ENCODE results near the gene INTS15. TPM values are rescaled to one million over a fixed set of nuclear protein-coding genes. Genes with fewer than 3 reads are reported as not detected.

Gene INTS15
- total and polyA plus RNA-seq, 2 donors (not counting 3 experiments of a cell fraction or from before 2014, with no cell fraction given), result 35.7 to 51.6 TPM

DNA sequence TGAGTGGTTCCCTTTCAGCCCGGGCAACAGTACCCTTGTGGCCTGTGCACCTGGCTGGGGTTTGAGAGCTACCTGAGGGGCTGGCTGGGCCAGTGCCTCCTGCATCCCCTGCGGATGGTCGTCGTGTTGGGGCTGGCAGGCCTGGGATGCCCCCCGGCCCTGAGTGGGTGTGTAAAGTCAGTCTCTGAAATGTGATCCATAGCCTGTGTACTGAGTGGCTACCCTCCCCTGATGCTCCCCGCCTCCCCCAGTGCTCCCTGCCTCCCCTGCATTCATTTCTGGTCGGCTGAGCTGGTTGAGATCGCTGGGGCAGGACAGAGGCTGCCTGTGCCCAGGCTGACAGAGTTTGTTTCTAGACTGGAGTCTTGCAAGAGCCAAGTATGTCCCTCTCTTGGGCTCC, 56.6 kb downstream of the INTS15 start:
- intact Hi-C loops (cut with micrococcal nuclease), result no loop called here
- Histone ChIP-seq H2AFZ (ENCODE audit: low read depth, low read length) (no peak overlapping the region), H3K27me3 (ENCODE audit: control insufficient read depth in 2 of 2, insufficient read depth in 2 of 2, low read length in 2 of 2) (no peaks in the 10 kb centered on the region), H3K36me3 (ENCODE audit: control insufficient read depth in 2 of 2, extremely low read depth in 1 of 2, insufficient read depth in 2 of 2, low read length in 2 of 2) (peaks cover 8 to 42% of the 10 kb centered on the region in 2 experiments), H3K27ac (ENCODE audit: insufficient read depth, low read depth, low read length) (no peak overlapping the region), H3K4me3 (replicated peaks in 1 of 3; ENCODE audit: insufficient read depth in 1 of 3, low read depth in 1 of 3, low read length in 3 of 3) (no peak overlapping the region), H3K4me2 (ENCODE audit: insufficient read depth, low read length) (no peak overlapping the region), H3K9ac (replicated peaks; ENCODE audit: extremely low read depth, insufficient read depth, low read length) (no peak overlapping the region), H3K9me1 (replicated peaks; ENCODE audit: control insufficient read depth, extremely low read depth, insufficient read depth, low read length) (no peaks in the 10 kb centered on the region), H4K20me1 (replicated peaks; ENCODE audit: control insufficient read depth, extremely low read depth, insufficient read depth, low read length) (no peaks in the 10 kb centered on the region), H3K9me3 (replicated peaks; ENCODE audit: control insufficient read depth, insufficient read depth, low read length) (no peaks in the 10 kb centered on the region), H3K79me2 (ENCODE audit: control insufficient read depth, insufficient read depth, low read length) (no peaks in the 10 kb centered on the region), H3K4me1 (ENCODE audit: control insufficient read depth, extremely low read depth, insufficient read depth, low read length) (no peaks in the 10 kb centered on the region)
- no peak for TF ChIP-seq FOS (IDR thresholded peaks at IDR 0.05; ENCODE audit: borderline replicate concordance, insufficient read depth, low read length)
- no peak for TF ChIP-seq GATA2 (IDR thresholded peaks at IDR 0.05; ENCODE audit: insufficient read depth, insufficient read length, low read depth, low read length)
- TF ChIP-seq, protein P1, sequence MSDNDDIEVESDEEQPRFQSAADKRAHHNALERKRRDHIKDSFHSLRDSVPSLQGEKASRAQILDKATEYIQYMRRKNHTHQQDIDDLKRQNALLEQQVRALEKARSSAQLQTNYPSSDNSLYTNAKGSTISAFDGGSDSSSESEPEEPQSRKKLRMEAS (IDR thresholded peaks at IDR 0.05; ENCODE audit: insufficient read depth, insufficient read length), result no peak
- TF ChIP-seq, protein P2, sequence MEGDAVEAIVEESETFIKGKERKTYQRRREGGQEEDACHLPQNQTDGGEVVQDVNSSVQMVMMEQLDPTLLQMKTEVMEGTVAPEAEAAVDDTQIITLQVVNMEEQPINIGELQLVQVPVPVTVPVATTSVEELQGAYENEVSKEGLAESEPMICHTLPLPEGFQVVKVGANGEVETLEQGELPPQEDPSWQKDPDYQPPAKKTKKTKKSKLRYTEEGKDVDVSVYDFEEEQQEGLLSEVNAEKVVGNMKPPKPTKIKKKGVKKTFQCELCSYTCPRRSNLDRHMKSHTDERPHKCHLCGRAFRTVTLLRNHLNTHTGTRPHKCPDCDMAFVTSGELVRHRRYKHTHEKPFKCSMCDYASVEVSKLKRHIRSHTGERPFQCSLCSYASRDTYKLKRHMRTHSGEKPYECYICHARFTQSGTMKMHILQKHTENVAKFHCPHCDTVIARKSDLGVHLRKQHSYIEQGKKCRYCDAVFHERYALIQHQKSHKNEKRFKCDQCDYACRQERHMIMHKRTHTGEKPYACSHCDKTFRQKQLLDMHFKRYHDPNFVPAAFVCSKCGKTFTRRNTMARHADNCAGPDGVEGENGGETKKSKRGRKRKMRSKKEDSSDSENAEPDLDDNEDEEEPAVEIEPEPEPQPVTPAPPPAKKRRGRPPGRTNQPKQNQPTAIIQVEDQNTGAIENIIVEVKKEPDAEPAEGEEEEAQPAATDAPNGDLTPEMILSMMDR (IDR thresholded peaks at IDR 0.05; ENCODE audit: extremely low read depth in 1 of 2, insufficient read depth in 1 of 2, low read depth in 1 of 2, low read length in 2 of 2), result no peak
- TF ChIP-seq POLR2A (IDR thresholded peaks at IDR 0.05; ENCODE audit: low read depth, low read length), result no peak
- TF ChIP-seq EZH2 (IDR thresholded peaks at IDR 0.05; ENCODE audit: borderline replicate concordance, low read depth, low read length, severe bottlenecking), result no peak
- no peak for TF ChIP-seq JUN (IDR thresholded peaks at IDR 0.05; ENCODE audit: borderline replicate concordance, insufficient read depth, insufficient read length, low read depth)
- no peak for TF ChIP-seq MYC (IDR thresholded peaks at IDR 0.05; ENCODE audit: low read depth, low read length)
- TF ChIP-seq POLR2AphosphoS5 (IDR thresholded peaks at IDR 0.05; ENCODE audit: insufficient read depth, low read depth, low read length), result no peak
- dilution Hi-C loops (cut with MboI; ENCODE audit: extremely low pct_ligation_motif_present, low sequenced_read_pairs), result no loop called here
- DNase-seq (ENCODE audit: low read depth, low spot score) (no peak), FAIRE-seq (no peak)
- BruUV-seq (replicated peaks), result no TSS peak
- ChIA-PET POLR2A (no interaction called here), CTCF (no interaction called here)
